Thyroid gland (tissue), 4 donors: Measurements from ENCODE around the gene SRRM2.

Experiments
- CTCF ChIP-seq, 6 experiments: fragments of 200-600 bp in 3 of 6; fragments of 450-650 bp in 3 of 6; sonication (generic) in 3 of 6; IDR thresholded peaks; one replicate each; pipeline ENCODE4 v1.5.1; 2016 to 2019; ENCODE audit warnings: antibody characterized with exemption in 6 of 6, mild to moderate bottlenecking in 2 of 6, inconsistent platforms in 1 of 6, moderate library complexity in 1 of 6
- POLR2A ChIP-seq, 2 donors: fragments of 450-650 bp; IDR thresholded peaks; one replicate each; pipeline ENCODE4 v1.6.1; 2017; ENCODE audit warnings: antibody characterized with exemption in 2 of 2, mild to moderate bottlenecking in 2 of 2, moderate library complexity in 1 of 2

DNA sequence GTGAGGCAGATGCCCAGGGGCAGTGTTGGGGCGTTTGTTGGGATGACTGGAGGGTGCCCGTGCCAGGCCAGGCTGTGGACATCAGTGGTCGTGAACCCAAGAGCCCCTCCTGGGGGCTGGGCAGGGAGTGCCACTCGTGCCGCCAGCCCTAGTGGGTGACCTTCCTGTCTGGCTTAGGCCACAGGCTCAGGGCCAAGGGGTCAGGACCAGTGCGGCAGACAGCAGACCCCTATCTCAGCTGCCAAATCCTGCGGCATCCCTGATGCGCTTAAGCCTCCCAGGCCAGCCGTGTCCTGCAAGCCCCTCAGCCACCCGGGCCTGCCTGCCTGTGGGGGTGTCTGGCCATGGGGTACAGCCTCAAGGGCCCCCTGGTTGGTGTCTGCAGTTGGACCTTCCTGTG is 47.1 kb upstream of the SRRM2 start:
- TF ChIP-seq POLR2A (IDR thresholded peaks at IDR 0.05), result no peak
- no peak for TF ChIP-seq CTCF (IDR thresholded peaks at IDR 0.05)
